Measurements from ENCODE around the gene CADM4.

CADM4 gene

GRCh38 chr19:43595605-43595998, 44.0 kb downstream of the CADM4 start:
- TF ChIP-seq GATA3 (IDR thresholded peaks at IDR 0.05; ENCODE audit: low read depth, low read length), result no peak
- TF ChIP-seq GATA2 (IDR thresholded peaks at IDR 0.05; ENCODE audit: low read depth, low read length), result no peak

GRCh38 chr19:43594710-43595604, 44.7 kb downstream of the CADM4 start:
- TF ChIP-seq GATA2 (IDR thresholded peaks at IDR 0.05; ENCODE audit: low read depth, low read length) (no peak), GATA3 (IDR thresholded peaks at IDR 0.05; ENCODE audit: low read depth, low read length) (no peak)

- TF ChIP-seq GATA2 (IDR thresholded peaks at IDR 0.05; ENCODE audit: low read depth, low read length) (no peak), GATA3 (IDR thresholded peaks at IDR 0.05; ENCODE audit: low read depth, low read length) (no peak)
These were observed 45.5 kb downstream of the CADM4 start for GRCh38 chr19:43594081-43594697.

GRCh38 chr19:43592800-43593350, 46.8 kb downstream of the CADM4 start:
- no peak for TF ChIP-seq GATA3 (IDR thresholded peaks at IDR 0.05; ENCODE audit: low read depth, low read length)
- TF ChIP-seq GATA2 (IDR thresholded peaks at IDR 0.05; ENCODE audit: low read depth, low read length), result no peak

- TF ChIP-seq GATA3 (IDR thresholded peaks at IDR 0.05; ENCODE audit: low read depth, low read length), result no peak
- no peak for TF ChIP-seq GATA2 (IDR thresholded peaks at IDR 0.05; ENCODE audit: low read depth, low read length)
These were observed 47.5 kb downstream of the CADM4 start for GRCh38 chr19:43591904-43592772.

- TF ChIP-seq GATA2 (IDR thresholded peaks at IDR 0.05; ENCODE audit: low read depth, low read length) (no peak), GATA3 (IDR thresholded peaks at IDR 0.05; ENCODE audit: low read depth, low read length) (no peak)
These were observed 50.0 kb downstream of the CADM4 start for GRCh38 chr19:43589678-43590077.

GRCh38 chr19:43589277-43589676, 50.4 kb downstream of the CADM4 start:
- TF ChIP-seq GATA2 (IDR thresholded peaks at IDR 0.05; ENCODE audit: low read depth, low read length), result no peak
- TF ChIP-seq GATA3 (IDR thresholded peaks at IDR 0.05; ENCODE audit: low read depth, low read length), result no peak

GRCh38 chr19:43586346-43586745, 53.3 kb downstream of the CADM4 start:
- TF ChIP-seq GATA2 (IDR thresholded peaks at IDR 0.05; ENCODE audit: low read depth, low read length) (peak; percentile 72), GATA3 (IDR thresholded peaks at IDR 0.05; ENCODE audit: low read depth, low read length) (no peak)

GRCh38 chr19:43584484-43584883, 55.2 kb downstream of the CADM4 start:
- TF ChIP-seq GATA3 (IDR thresholded peaks at IDR 0.05; ENCODE audit: low read depth, low read length), result no peak
- no peak for TF ChIP-seq GATA2 (IDR thresholded peaks at IDR 0.05; ENCODE audit: low read depth, low read length)

GRCh38 chr19:43582495-43582894, 57.2 kb downstream of the CADM4 start:
- TF ChIP-seq GATA2 (IDR thresholded peaks at IDR 0.05; ENCODE audit: low read depth, low read length) (no peak), GATA3 (IDR thresholded peaks at IDR 0.05; ENCODE audit: low read depth, low read length) (no peak)

- TF ChIP-seq GATA2 (IDR thresholded peaks at IDR 0.05; ENCODE audit: low read depth, low read length), result no peak
- no peak for TF ChIP-seq GATA3 (IDR thresholded peaks at IDR 0.05; ENCODE audit: low read depth, low read length)
These were observed 58.2 kb downstream of the CADM4 start for GRCh38 chr19:43581467-43581866.

GRCh38 chr19:43578787-43579186, 60.9 kb downstream of the CADM4 start:
- no peak for TF ChIP-seq GATA2 (IDR thresholded peaks at IDR 0.05; ENCODE audit: low read depth, low read length)

GRCh38 chr19:43575955-43576878, 63.4 kb downstream of the CADM4 start:
- TF ChIP-seq GATA2 (IDR thresholded peaks at IDR 0.05; ENCODE audit: low read depth, low read length) (no peak), GATA3 (IDR thresholded peaks at IDR 0.05; ENCODE audit: low read depth, low read length) (no peak)

Data from SH-SY5Y (cell line).